K562 (cell line): Measurements from ENCODE around the gene ANKRD33. TPM values are rescaled to one million over a fixed set of nuclear protein-coding genes. Genes with fewer than 3 reads are reported as not detected.

Experiments
- ADNP ChIP-seq: fragments of 200-800 bp; sonication (Bioruptor generic); IDR thresholded peaks from 2 replicates; pipeline ENCODE4 v1.6.1; 2016; ENCODE audit warnings: missing genetic modification characterization, missing compliant biosample characterization
- BCL6 ChIP-seq: fragments of 250-450 bp; sonication (Bioruptor Pico); IDR thresholded peaks from 2 replicates; pipeline ENCODE4 v1.4.0; 2020
- CREB1 ChIP-seq, 2 experiments: sonication (generic) in 1 of 2; formaldehyde crosslinking in 1 of 2; IDR thresholded peaks; 2 replicates each; pipeline versions ENCODE4 v1.6.1 to v1.8.0; 2012 to 2022; ENCODE audit warnings: inconsistent platforms in 1 of 2, mild to moderate bottlenecking in 1 of 2, missing genetic modification reagents in 1 of 2, moderate library complexity in 1 of 2
- DNMT1 ChIP-seq: fragments of 450-650 bp; IDR thresholded peaks from 2 replicates; pipeline ENCODE4 v1.6.1; 2016; ENCODE audit warnings: antibody characterized with exemption, mild to moderate bottlenecking
- DPF2 ChIP-seq: fragments of 450-650 bp; IDR thresholded peaks from 2 replicates; pipeline ENCODE4 v1.6.1; 2016
- GATA2 ChIP-seq: sonication (generic); formaldehyde crosslinking; IDR thresholded peaks from 2 replicates; pipeline ENCODE4 v1.4.0; 2020; ENCODE audit warnings: mild to moderate bottlenecking, missing genetic modification reagents
- MBD2 ChIP-seq: sonication (generic); IDR thresholded peaks from 2 replicates; pipeline ENCODE4 v1.6.1; 2016; ENCODE audit warnings: low read depth, borderline replicate concordance
- PHB ChIP-seq: fragments of 250-450 bp; sonication (Bioruptor Pico); IDR thresholded peaks from 2 replicates; pipeline ENCODE4 v1.5.0; 2021
- RFX7 ChIP-seq: fragments of 250-450 bp; sonication (Bioruptor Pico); IDR thresholded peaks from 2 replicates; pipeline ENCODE4 v1.5.1; 2021; ENCODE audit warnings: mild to moderate bottlenecking
- SIN3A ChIP-seq, 2 experiments: fragments of 150-350 bp in 1 of 2; IDR thresholded peaks; 2 replicates each; pipeline ENCODE4 v1.6.1; 2011 to 2016; ENCODE audit warnings: borderline replicate concordance in 2 of 2, low read depth in 2 of 2, low read length in 2 of 2, mild to moderate bottlenecking in 2 of 2, moderate library complexity in 2 of 2; ENCODE audit not compliant: control insufficient read depth in 1 of 2
- SOX6 ChIP-seq: fragments of 450-650 bp; IDR thresholded peaks from 2 replicates; pipeline ENCODE4 v1.6.1; 2014; ENCODE audit warnings: mild to moderate bottlenecking
- SRSF7 ChIP-seq: fragments of 200-400 bp; formaldehyde crosslinking; optimal IDR thresholded peaks from 2 replicates; pipeline ENCODE3; 2017; ENCODE audit warnings: mild to moderate bottlenecking, low read depth, low read length
- ZBTB1 ChIP-seq: sonication (generic); formaldehyde crosslinking; IDR thresholded peaks from 2 replicates; pipeline ENCODE4 v1.8.1; 2023; ENCODE audit warnings: missing genetic modification reagents, low read depth, mild to moderate bottlenecking, borderline replicate concordance
- ZFX ChIP-seq: sonication (generic); formaldehyde crosslinking; IDR thresholded peaks from 2 replicates; pipeline ENCODE4 v1.8.0; 2022; ENCODE audit warnings: mild to moderate bottlenecking, missing genetic modification reagents, moderate library complexity
- ZKSCAN8 ChIP-seq: fragments of 200-800 bp; sonication (Bioruptor generic); IDR thresholded peaks from 2 replicates; pipeline ENCODE4 v1.6.1; 2016; ENCODE audit warnings: missing genetic modification characterization, missing compliant biosample characterization
- ZNF197 ChIP-seq: fragments of 200-800 bp; sonication (Bioruptor generic); IDR thresholded peaks from 2 replicates; pipeline ENCODE4 v1.6.1; 2016; ENCODE audit warnings: low read depth, missing genetic modification characterization, missing compliant biosample characterization
- ZNF778 ChIP-seq: fragments of 450-650 bp; formaldehyde crosslinking; IDR thresholded peaks from 2 replicates; pipeline ENCODE4 v1.4.0; 2020; ENCODE audit warnings: mild to moderate bottlenecking, moderate library complexity
- polyA plus RNA-seq, 8 experiments: library from polyadenylated mRNA; depleted of rRNA in 4 of 8; stranded (reverse) in 5 of 8; unstranded in 3 of 8; fragments of >200 nt; fragmentation: Nextera tagmentation in 2 of 8; fragmentation: Illumina TruSeq in 1 of 8; extraction: Ambion mirVana in 2 of 8; extraction: Trizol in 1 of 8; gene quantifications; 2 replicates each; pipeline versions ENCODE4 v1.2.1 to v1.2.3, GENCODE V29; 2011 to 2014; ENCODE audit warnings: inconsistent platforms in 1 of 8, missing spikeins in 1 of 8
- total RNA-seq, 7 experiments: library from RNA; depleted of rRNA in 6 of 7; stranded (reverse); fragments of >200 nt in 6 of 7; fragmentation: Illumina TruSeq in 2 of 7; extraction: Trizol in 2 of 7; gene quantifications; 2 replicates each; pipeline versions ENCODE4 v1.2.1 to v1.2.3, GENCODE V29; 2011 to 2021; ENCODE audit warnings: low replicate concordance in 1 of 7
- TF ChIP-seq, protein P1 (sequence below): fragments of 250-450 bp; sonication (Bioruptor Pico); IDR thresholded peaks from 2 replicates; pipeline ENCODE4 v1.8.0; 2022; ENCODE audit warnings: inconsistent platforms
- TF ChIP-seq, protein P2 (sequence below): fragments of 250-450 bp; sonication (Bioruptor Pico); IDR thresholded peaks from 2 replicates; pipeline ENCODE4 v1.8.0; 2022; ENCODE audit warnings: moderate library complexity, mild to moderate bottlenecking, inconsistent platforms
- TF ChIP-seq, protein P3 (sequence below): fragments of 450-650 bp; IDR thresholded peaks from 2 replicates; pipeline ENCODE4 v1.6.1; 2016
- TF ChIP-seq, protein P4 (sequence below), 2 experiments: IDR thresholded peaks; 2 replicates each; pipeline ENCODE4 v1.6.1; 2012; ENCODE audit warnings: improper control_type of control experiment in 2 of 2, low read depth in 2 of 2, low read length in 2 of 2, borderline replicate concordance in 1 of 2

The ANKRD33 gene
- total and polyA plus RNA-seq, 9 of the 15 experiments (the other 6 are each of a cell fraction or from before 2014, with no cell fraction given): 0.04 to 0.11 (median 0.07) TPM; not detected in 4

DNA sequence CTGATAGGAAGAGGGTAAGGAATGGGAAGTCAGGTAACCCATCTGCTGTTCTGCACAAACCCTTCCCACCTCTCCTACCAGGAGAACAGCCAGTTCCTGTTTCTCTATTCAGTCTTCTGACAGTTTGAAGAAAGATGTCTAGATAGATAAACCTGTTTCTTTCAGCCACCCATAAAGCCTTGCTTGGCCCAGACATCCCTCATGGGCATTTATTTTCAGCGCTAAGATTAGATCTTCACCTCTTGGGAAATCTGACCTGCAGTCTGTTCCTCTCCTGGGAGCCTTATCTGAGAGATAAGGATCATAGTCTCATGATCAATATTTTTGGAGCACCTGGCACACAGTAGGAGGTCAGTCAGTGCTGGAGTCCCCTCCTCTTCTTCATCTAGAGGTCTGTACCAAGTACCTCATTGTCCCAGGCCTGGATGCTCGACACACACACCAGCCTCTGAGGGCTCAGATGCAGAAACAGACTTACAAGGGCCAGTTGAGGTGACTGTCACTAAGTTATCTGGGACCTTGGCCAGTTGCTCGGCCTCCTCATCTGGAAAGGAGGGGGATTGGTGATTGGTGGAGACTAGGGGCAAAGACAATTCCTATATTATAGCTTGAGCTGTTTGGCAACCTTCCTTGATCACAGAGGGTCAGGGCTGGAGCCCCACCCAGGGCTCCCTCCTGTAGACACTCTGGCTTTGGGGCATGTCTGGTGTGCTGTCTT lies 37.6 kb downstream of the ANKRD33 start (continued):
- no peak for TF ChIP-seq ZKSCAN8
- TF ChIP-seq DPF2: no peak; the same call in 1 of the 2 replicates
- TF ChIP-seq ZNF197 (CRISPR knock-in tag): peak; percentile 77
- no peak for TF ChIP-seq DNMT1
- peak; percentile 52 for TF ChIP-seq GATA2 (CRISPR knock-in tag)
- 0 out of 2 replicates have a peak, but pooled peaks have one; percentile 14 for TF ChIP-seq CREB1 (IDR thresholded peaks at IDR 0.05)
- TF ChIP-seq CREB1 (CRISPR knock-in tag; IDR thresholded peaks at IDR 0.05): no peak
- TF ChIP-seq PHB (CRISPR knock-in tag): no peak
- peak; percentile 5; the same call in 1 of the 2 replicates for TF ChIP-seq MBD2
- TF ChIP-seq ZFX: no peak
- no peak for TF ChIP-seq RFX7 (CRISPR knock-in tag)
- TF ChIP-seq, protein P1, sequence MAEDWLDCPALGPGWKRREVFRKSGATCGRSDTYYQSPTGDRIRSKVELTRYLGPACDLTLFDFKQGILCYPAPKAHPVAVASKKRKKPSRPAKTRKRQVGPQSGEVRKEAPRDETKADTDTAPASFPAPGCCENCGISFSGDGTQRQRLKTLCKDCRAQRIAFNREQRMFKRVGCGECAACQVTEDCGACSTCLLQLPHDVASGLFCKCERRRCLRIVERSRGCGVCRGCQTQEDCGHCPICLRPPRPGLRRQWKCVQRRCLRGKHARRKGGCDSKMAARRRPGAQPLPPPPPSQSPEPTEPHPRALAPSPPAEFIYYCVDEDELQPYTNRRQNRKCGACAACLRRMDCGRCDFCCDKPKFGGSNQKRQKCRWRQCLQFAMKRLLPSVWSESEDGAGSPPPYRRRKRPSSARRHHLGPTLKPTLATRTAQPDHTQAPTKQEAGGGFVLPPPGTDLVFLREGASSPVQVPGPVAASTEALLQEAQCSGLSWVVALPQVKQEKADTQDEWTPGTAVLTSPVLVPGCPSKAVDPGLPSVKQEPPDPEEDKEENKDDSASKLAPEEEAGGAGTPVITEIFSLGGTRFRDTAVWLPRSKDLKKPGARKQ (CRISPR knock-in tag): no peak
- TF ChIP-seq, protein P2, sequence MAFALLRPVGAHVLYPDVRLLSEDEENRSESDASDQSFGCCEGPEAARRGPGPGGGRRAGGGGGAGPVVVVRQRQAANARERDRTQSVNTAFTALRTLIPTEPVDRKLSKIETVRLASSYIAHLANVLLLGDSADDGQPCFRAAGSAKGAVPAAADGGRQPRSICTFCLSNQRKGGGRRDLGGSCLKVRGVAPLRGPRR (CRISPR knock-in tag): no peak
- TF ChIP-seq, protein P3, sequence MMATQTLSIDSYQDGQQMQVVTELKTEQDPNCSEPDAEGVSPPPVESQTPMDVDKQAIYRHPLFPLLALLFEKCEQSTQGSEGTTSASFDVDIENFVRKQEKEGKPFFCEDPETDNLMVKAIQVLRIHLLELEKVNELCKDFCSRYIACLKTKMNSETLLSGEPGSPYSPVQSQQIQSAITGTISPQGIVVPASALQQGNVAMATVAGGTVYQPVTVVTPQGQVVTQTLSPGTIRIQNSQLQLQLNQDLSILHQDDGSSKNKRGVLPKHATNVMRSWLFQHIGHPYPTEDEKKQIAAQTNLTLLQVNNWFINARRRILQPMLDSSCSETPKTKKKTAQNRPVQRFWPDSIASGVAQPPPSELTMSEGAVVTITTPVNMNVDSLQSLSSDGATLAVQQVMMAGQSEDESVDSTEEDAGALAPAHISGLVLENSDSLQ: 0 out of 2 replicates have a peak, but pooled peaks have one; percentile 4
- TF ChIP-seq SOX6: peak; percentile 17; the same call in 1 of the 2 replicates
- TF ChIP-seq, protein P4, sequence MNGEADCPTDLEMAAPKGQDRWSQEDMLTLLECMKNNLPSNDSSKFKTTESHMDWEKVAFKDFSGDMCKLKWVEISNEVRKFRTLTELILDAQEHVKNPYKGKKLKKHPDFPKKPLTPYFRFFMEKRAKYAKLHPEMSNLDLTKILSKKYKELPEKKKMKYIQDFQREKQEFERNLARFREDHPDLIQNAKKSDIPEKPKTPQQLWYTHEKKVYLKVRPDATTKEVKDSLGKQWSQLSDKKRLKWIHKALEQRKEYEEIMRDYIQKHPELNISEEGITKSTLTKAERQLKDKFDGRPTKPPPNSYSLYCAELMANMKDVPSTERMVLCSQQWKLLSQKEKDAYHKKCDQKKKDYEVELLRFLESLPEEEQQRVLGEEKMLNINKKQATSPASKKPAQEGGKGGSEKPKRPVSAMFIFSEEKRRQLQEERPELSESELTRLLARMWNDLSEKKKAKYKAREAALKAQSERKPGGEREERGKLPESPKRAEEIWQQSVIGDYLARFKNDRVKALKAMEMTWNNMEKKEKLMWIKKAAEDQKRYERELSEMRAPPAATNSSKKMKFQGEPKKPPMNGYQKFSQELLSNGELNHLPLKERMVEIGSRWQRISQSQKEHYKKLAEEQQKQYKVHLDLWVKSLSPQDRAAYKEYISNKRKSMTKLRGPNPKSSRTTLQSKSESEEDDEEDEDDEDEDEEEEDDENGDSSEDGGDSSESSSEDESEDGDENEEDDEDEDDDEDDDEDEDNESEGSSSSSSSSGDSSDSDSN (IDR thresholded peaks at IDR 0.05; ENCODE audit: borderline replicate concordance in 1 of 2, low read depth in 2 of 2, low read length in 2 of 2): no peak
- no peak for TF ChIP-seq SRSF7
- TF ChIP-seq ZNF778: no peak
- TF ChIP-seq ZBTB1 (CRISPR knock-in tag): no peak
- 0 out of 4 replicates have a peak, but pooled peaks of 1 of the 2 experiments have one; percentile 55 for TF ChIP-seq SIN3A (IDR thresholded peaks at IDR 0.05; ENCODE audit: borderline replicate concordance in 2 of 2, control insufficient read depth in 1 of 2, low read depth in 2 of 2, low read length in 2 of 2)
- 0 out of 2 replicates have a peak, but pooled peaks have one; percentile 58 for TF ChIP-seq ADNP (tag)
- no peak for TF ChIP-seq BCL6
